Measurements from ENCODE around the gene KIAA0825.

- TF ChIP-seq CTCF (IDR thresholded peaks at IDR 0.05) = no peak
- TF ChIP-seq EZH2phosphoT487 (IDR thresholded peaks at IDR 0.05; ENCODE audit: borderline replicate concordance, low read depth) = no peak
- no peak for TF ChIP-seq RFX5 (IDR thresholded peaks at IDR 0.05; ENCODE audit: low read length)
- TF ChIP-seq MEF2A (IDR thresholded peaks at IDR 0.05; ENCODE audit: borderline replicate concordance, low read depth) = no peak
- no peak for TF ChIP-seq EP300 (IDR thresholded peaks at IDR 0.05; ENCODE audit: borderline replicate concordance in 1 of 2, low read depth in 1 of 2, low read length in 1 of 2)
- no peak for TF ChIP-seq MAX (IDR thresholded peaks at IDR 0.05; ENCODE audit: low read depth)
- TF ChIP-seq USF2 (IDR thresholded peaks at IDR 0.05; ENCODE audit: borderline replicate concordance, low read depth, low read length) = no peak
- TF ChIP-seq CHD2 (IDR thresholded peaks at IDR 0.05; ENCODE audit: low read length, partially characterized antibody) = no peak
- TF ChIP-seq TCF12 (IDR thresholded peaks at IDR 0.05) = no peak
- TF ChIP-seq ELF1 (IDR thresholded peaks at IDR 0.05) = no peak
- no peak for TF ChIP-seq REST (IDR thresholded peaks at IDR 0.05; ENCODE audit: low read depth, low read length)
- TF ChIP-seq GABPA (IDR thresholded peaks at IDR 0.05; ENCODE audit: low read depth) = no peak
- no peak for TF ChIP-seq NFIC (IDR thresholded peaks at IDR 0.05; ENCODE audit: borderline replicate concordance)
- no peak for TF ChIP-seq TAF1 (IDR thresholded peaks at IDR 0.05; ENCODE audit: borderline replicate concordance, low read depth, low read length)
Measured at GRCh38 chr5:94239266-94239665, 379.1 kb downstream of the KIAA0825 start.
